Measurements from ENCODE around the gene HPX.

Gene HPX, protein sequence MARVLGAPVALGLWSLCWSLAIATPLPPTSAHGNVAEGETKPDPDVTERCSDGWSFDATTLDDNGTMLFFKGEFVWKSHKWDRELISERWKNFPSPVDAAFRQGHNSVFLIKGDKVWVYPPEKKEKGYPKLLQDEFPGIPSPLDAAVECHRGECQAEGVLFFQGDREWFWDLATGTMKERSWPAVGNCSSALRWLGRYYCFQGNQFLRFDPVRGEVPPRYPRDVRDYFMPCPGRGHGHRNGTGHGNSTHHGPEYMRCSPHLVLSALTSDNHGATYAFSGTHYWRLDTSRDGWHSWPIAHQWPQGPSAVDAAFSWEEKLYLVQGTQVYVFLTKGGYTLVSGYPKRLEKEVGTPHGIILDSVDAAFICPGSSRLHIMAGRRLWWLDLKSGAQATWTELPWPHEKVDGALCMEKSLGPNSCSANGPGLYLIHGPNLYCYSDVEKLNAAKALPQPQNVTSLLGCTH

GRCh38 chr11:6440906-6441358, at the start of gene HPX:
Gene HPX, minus strand, starts transcription at chr11:6440987. Its CDS starts 24 bp downstream, at chr11:6440963.
- no peak for DNase-seq (ENCODE audit: low spot score in 2 of 2)
- Mint-ChIP-seq H3K4me3 (no peak within 1 kb of the TSS), H3K27me3 (no peaks in the 10 kb centered on the region), H3K4me1 (no peaks in the 10 kb centered on the region), H3K9me3 (no peaks in the 10 kb centered on the region), H3K27ac (ENCODE audit: low read depth) (no peak within 1 kb of the TSS), H3K36me3 (ENCODE audit: insufficient read depth) (peaks cover 2% of the 10 kb centered on the region)
- ATAC-seq (replicated peaks; ENCODE audit: extremely low read depth, poor library complexity, severe bottlenecking) = no peak

DNA sequence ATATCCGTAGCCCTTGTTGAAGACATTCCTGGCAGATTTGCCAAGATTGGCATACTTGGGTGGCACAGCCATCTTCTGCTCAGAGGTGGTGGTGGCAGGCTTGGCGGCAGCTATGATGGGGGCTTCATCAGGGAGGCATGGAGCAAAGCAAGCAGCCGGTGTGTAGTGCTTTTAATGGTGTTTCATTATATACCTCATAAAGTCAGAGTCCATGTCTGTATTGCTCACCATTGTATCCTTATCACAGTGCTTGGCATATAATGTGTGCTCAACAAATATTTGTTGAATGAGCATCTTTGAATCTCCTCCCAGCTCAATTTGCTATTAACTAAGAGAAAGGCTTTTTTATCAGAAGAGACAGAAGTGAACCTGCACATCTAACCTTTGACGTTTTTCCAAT, 48.5 kb upstream of the HPX start:
- Mint-ChIP-seq H3K4me3 (no peak overlapping the region), H3K9me3 (no peaks in the 10 kb centered on the region), H3K36me3 (ENCODE audit: insufficient read depth) (peaks cover 19% of the 10 kb centered on the region), H3K27ac (ENCODE audit: low read depth) (no peak overlapping the region), H3K4me1 (peaks cover 7% of the 10 kb centered on the region), H3K27me3 (no peaks in the 10 kb centered on the region)
- ATAC-seq (replicated peaks; ENCODE audit: extremely low read depth, poor library complexity, severe bottlenecking) (no peak), DNase-seq (ENCODE audit: low spot score in 2 of 2) (no peak)

GRCh38 chr11:6488821-6489220, 48.0 kb upstream of the HPX start:
- no peak for ATAC-seq (replicated peaks; ENCODE audit: extremely low read depth, poor library complexity, severe bottlenecking)
- H3K27me3 Mint-ChIP-seq = no peaks in the 10 kb centered on the region

DNA sequence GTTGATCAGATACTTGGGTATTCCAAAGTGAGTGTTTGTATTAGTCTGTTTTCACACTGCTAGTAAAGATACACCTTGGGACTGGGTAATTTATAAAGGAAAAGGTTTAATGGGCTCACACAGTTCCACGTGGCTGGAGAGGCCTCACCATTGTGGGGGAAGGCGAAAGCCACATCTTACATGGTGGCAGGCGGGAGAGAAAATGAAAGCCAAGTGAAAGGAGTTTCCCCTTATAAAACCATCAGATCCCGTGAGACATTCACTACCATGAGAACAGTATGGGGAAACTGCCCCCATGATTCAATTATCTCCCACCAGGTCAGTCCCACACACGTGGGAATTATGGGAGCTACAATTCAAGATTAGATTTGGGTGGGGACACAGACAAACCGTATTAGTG, 47.6 kb upstream of the HPX start:
- Mint-ChIP-seq H3K9me3 (no peaks in the 10 kb centered on the region), H3K27me3 (no peaks in the 10 kb centered on the region), H3K27ac (ENCODE audit: low read depth) (no peak overlapping the region), H3K4me3 (no peak overlapping the region), H3K36me3 (ENCODE audit: insufficient read depth) (peaks cover 20% of the 10 kb centered on the region), H3K4me1 (peaks cover 4% of the 10 kb centered on the region)
- no peak for ATAC-seq (replicated peaks; ENCODE audit: extremely low read depth, poor library complexity, severe bottlenecking)
- no peak for DNase-seq (ENCODE audit: low spot score in 2 of 2)

More at GRCh38 chr11:6488821-6489220, 48.0 kb upstream of the HPX start:
- Mint-ChIP-seq H3K27ac (ENCODE audit: low read depth) (no peak overlapping the region), H3K4me3 (no peak overlapping the region), H3K4me1 (peaks cover 5% of the 10 kb centered on the region), H3K36me3 (ENCODE audit: insufficient read depth) (peaks cover 17% of the 10 kb centered on the region), H3K9me3 (no peaks in the 10 kb centered on the region)
- no peak for DNase-seq (ENCODE audit: low spot score in 2 of 2)

DNA sequence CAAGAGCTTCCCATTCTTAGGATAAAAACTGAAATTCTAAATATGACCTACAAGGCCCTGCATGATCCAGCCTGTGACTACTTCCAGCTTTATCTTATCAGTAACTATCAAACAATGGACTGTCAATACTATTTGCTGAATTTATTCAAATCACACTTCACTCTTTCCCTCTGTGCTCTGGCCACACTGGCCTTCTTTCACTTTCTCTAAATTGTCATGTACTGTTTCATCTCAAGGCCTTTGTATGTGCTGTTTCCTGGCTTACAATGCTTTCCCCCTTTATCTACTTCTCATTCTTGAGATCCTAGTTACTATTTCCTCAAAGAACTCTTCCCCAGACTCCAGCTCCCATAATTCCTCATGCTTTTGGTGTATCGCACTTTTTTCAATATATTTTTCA, 46.2 kb upstream of the HPX start:
- DNase-seq (ENCODE audit: low spot score in 2 of 2) (no peak), ATAC-seq (replicated peaks; ENCODE audit: extremely low read depth, poor library complexity, severe bottlenecking) (no peak)
- H3K27me3 Mint-ChIP-seq = no peaks in the 10 kb centered on the region
- no peak overlapping the region for H3K27ac Mint-ChIP-seq (ENCODE audit: low read depth)
- no peak overlapping the region for H3K4me3 Mint-ChIP-seq
- no peaks in the 10 kb centered on the region for H3K9me3 Mint-ChIP-seq
- H3K4me1 Mint-ChIP-seq = peaks cover 14% of the 10 kb centered on the region
- H3K36me3 Mint-ChIP-seq (ENCODE audit: insufficient read depth) = peaks cover 23% of the 10 kb centered on the region

DNA sequence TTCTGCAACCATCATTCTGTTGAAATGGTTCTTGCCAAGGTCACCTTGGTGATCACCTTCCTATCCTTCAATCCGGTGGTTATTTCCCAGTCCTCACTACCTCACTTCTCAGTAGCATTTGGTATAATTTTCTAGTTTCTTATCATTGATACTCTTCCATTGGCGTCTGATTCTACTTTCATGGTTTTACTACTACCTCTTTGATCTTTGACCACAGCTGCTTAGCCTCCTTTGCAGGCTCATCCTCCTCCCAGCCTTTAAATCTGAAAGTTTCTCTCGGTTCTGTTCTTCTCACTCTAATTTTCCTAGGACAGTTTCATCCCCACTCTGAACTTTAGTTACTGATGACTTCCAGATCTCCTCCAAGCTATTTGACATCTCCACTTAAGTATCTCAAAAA, 45.5 kb upstream of the HPX start:
- Mint-ChIP-seq H3K27ac (ENCODE audit: low read depth) (no peak overlapping the region), H3K4me3 (no peak overlapping the region), H3K9me3 (no peaks in the 10 kb centered on the region), H3K27me3 (no peaks in the 10 kb centered on the region), H3K4me1 (peaks cover 14% of the 10 kb centered on the region), H3K36me3 (ENCODE audit: insufficient read depth) (peaks cover 23% of the 10 kb centered on the region)
- ATAC-seq (replicated peaks; ENCODE audit: extremely low read depth, poor library complexity, severe bottlenecking) (no peak), DNase-seq (ENCODE audit: low spot score in 2 of 2) (no peak)

- Mint-ChIP-seq H3K36me3 (ENCODE audit: insufficient read depth) (peaks cover 29% of the 10 kb centered on the region), H3K4me1 (peaks cover 20% of the 10 kb centered on the region), H3K27ac (ENCODE audit: low read depth) (no peak overlapping the region), H3K9me3 (no peaks in the 10 kb centered on the region), H3K27me3 (no peaks in the 10 kb centered on the region), H3K4me3 (no peak overlapping the region)
- no peak for ATAC-seq (replicated peaks; ENCODE audit: extremely low read depth, poor library complexity, severe bottlenecking)
- no peak for DNase-seq (ENCODE audit: low spot score in 2 of 2)
These were observed 44.9 kb upstream of the HPX start for GRCh38 chr11:6485661-6486060.

GRCh38 chr11:6483015-6483414, 42.2 kb upstream of the HPX start:
- ATAC-seq (replicated peaks; ENCODE audit: extremely low read depth, poor library complexity, severe bottlenecking) = no peak
- Mint-ChIP-seq H3K9me3 (no peaks in the 10 kb centered on the region), H3K27me3 (no peaks in the 10 kb centered on the region), H3K4me3 (peak overlapping the region; percentile 91), H3K36me3 (ENCODE audit: insufficient read depth) (peaks cover 27% of the 10 kb centered on the region), H3K27ac (ENCODE audit: low read depth) (peak overlapping the region; percentile 97), H3K4me1 (peaks cover 40% of the 10 kb centered on the region)
- DNase-seq (ENCODE audit: low spot score in 2 of 2) = no peak

DNA sequence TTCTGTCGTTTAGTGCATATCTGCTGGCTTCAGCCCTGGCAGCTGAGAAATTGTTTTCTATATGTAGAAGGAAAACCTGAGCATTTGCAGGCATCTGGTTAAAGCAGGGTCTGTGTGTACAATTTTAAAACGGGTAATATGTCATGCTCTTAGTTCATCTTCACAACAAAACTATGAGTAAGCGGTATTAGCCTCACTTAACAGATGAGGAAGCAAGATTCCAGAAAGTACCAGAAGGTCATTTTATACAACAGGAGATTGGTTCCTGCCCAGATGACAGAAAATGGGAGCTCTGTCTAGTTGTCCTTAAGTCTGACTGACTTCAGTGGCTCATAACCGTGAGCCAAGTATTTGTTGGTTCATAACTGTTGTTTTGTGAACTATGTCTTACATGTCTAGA, 41.7 kb upstream of the HPX start:
- Mint-ChIP-seq H3K36me3 (ENCODE audit: insufficient read depth) (peaks cover 27% of the 10 kb centered on the region), H3K4me3 (peak overlapping the region; percentile 91), H3K27me3 (no peaks in the 10 kb centered on the region), H3K4me1 (peaks cover 42% of the 10 kb centered on the region), H3K27ac (ENCODE audit: low read depth) (peak overlapping the region; percentile 97), H3K9me3 (no peaks in the 10 kb centered on the region)
- DNase-seq (ENCODE audit: low spot score in 2 of 2) (no peak), ATAC-seq (replicated peaks; ENCODE audit: extremely low read depth, poor library complexity, severe bottlenecking) (no peak)

- ATAC-seq (replicated peaks; ENCODE audit: extremely low read depth, poor library complexity, severe bottlenecking) = peak; percentile 6
- Mint-ChIP-seq H3K4me1 (peaks cover 42% of the 10 kb centered on the region), H3K9me3 (no peaks in the 10 kb centered on the region), H3K27me3 (no peaks in the 10 kb centered on the region), H3K27ac (ENCODE audit: low read depth) (peak overlapping the region; percentile 97), H3K4me3 (peak overlapping the region; percentile 91), H3K36me3 (ENCODE audit: insufficient read depth) (peaks cover 32% of the 10 kb centered on the region)
- no peak for DNase-seq (ENCODE audit: low spot score in 2 of 2)
These were observed 41.1 kb upstream of the HPX start for GRCh38 chr11:6481924-6482275.

- peak within 1 kb of the TSS; percentile 91 for H3K4me3 Mint-ChIP-seq
- H3K9me3 Mint-ChIP-seq = no peaks in the 10 kb centered on the region
- H3K27me3 Mint-ChIP-seq = no peaks in the 10 kb centered on the region
- H3K27ac Mint-ChIP-seq (ENCODE audit: low read depth) = peak within 1 kb of the TSS; percentile 97
- ATAC-seq (replicated peaks; ENCODE audit: extremely low read depth, poor library complexity, severe bottlenecking) = peak; percentile 98
- peak; percentile 92 to 94 for DNase-seq (ENCODE audit: low spot score in 2 of 2)
- H3K4me1 Mint-ChIP-seq = peaks cover 42% of the 10 kb centered on the region
- peaks cover 34% of the 10 kb centered on the region for H3K36me3 Mint-ChIP-seq (ENCODE audit: insufficient read depth)
These were observed 40.5 kb upstream of the HPX start, which contains the start of the genes ARFIP2 and TIMM10B for GRCh38 chr11:6481012-6481923. Gene ARFIP2, minus strand, starts transcription at chr11:6481331. Its CDS starts 910 bp downstream, at chr11:6480421. Gene TIMM10B, plus strand, starts transcription at chr11:6481501. Its CDS starts 16 bp downstream, at chr11:6481517.

- Mint-ChIP-seq H3K4me3 (peak overlapping the region; percentile 91), H3K27ac (ENCODE audit: low read depth) (peak overlapping the region; percentile 97), H3K4me1 (peaks cover 42% of the 10 kb centered on the region), H3K9me3 (no peaks in the 10 kb centered on the region), H3K36me3 (ENCODE audit: insufficient read depth) (peaks cover 39% of the 10 kb centered on the region), H3K27me3 (no peaks in the 10 kb centered on the region)
- DNase-seq (ENCODE audit: low spot score in 2 of 2) (no peak), ATAC-seq (replicated peaks; ENCODE audit: extremely low read depth, poor library complexity, severe bottlenecking) (no peak)
These were observed 39.6 kb upstream of the HPX start for GRCh38 chr11:6480299-6480914.
